Right kidney (tissue), 1 donor: Measurements from ENCODE around the gene STYXL1.
"Not testable (repeated sequence)": the region's sequence is repeated elsewhere in the genome, so short reads cannot be mapped to it uniquely, and the experiment has no call there.

Experiments
- DNase-seq: peaks from one replicate; pipeline ENCODE4 v3.0.0-alpha.2; 2016

Gene STYXL1

GRCh38 chr7:76066716-76067503, 19.1 kb upstream of the STYXL1 start:
- DNase-seq: no peak

DNA sequence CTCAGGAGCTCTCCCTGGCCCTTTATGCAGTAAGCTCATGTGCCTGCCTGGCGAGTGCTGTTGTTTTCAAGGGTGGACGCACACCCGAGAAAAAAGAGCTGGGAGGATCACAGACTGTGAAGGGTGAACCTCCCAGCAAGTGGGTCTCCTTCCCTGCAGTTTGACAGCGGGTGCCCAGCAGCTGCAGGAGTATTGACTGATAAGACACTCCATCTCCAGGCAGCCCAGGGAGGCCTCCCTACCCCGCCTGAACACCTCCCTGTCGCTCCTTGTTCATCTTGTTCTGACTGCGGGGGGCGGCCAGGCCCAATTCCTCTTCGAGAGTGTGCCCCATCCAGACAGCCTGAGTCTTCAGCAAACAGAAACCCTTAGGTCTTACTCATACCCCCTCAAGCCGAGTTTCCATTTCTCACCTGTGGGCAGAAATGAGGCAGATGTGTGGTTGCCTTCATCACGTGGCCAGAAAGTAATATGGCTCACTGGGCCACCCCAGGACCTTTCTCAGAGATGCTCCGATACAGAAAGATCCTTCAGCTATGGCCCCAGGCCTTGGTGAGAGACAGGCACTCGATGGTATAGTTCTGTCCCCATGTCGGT, 17.3 kb upstream of the STYXL1 start:
- DNase-seq: no peak

- DNase-seq: no peak
These were observed 16.6 kb upstream of the STYXL1 start for GRCh38 chr7:76064208-76064970.

- no peak for DNase-seq
These were observed 15.7 kb upstream of the STYXL1 start for GRCh38 chr7:76063525-76063924.

GRCh38 chr7:76063114-76063513, 15.3 kb upstream of the STYXL1 start:
- DNase-seq: no peak

GRCh38 chr7:76062254-76062653, 14.5 kb upstream of the STYXL1 start:
- DNase-seq: no peak

DNA sequence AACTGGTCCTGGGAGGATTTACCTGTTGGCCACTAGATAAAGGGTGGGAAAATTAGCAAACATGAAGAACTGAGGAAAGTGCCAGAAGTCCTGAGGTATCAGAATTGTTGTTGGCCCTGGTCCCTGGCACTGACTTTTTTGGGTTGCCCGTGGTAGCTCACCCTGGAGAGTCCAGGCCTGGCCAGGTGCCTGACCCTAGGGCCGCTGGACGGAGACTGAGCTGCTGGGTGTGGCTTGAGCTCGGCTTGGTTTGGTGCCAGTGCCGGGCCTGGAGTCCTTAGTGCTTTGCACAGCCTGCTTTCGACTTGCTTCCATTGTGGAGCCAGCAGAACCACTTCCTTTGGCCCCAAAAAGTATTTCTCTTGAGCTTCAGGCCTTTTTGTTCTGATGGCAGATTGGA, 13.0 kb upstream of the STYXL1 start:
- DNase-seq: no peak

DNA sequence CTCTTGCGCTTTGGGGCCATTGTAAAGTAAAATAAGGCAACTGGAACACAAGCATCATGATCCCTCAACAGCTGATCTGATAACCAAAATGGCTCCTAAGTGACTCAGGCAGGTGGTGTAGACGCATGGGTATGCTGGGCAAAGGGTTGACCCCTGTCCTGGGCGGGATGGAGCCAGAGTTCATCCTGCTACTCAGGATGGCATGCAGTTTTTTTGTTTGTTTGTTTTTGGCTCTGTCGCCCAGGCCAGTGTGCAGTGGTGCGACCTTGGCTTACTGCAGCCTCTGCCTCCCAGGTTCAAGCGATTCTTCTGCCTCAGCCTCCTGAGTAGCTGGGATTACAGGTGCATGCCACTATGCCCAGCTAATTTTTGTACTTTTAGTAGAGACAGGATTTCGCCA, 10.9 kb upstream of the STYXL1 start:
- not testable (repeated sequence) for DNase-seq

GRCh38 chr7:76057813-76058145, 10.0 kb upstream of the STYXL1 start:
- DNase-seq: no peak

DNA sequence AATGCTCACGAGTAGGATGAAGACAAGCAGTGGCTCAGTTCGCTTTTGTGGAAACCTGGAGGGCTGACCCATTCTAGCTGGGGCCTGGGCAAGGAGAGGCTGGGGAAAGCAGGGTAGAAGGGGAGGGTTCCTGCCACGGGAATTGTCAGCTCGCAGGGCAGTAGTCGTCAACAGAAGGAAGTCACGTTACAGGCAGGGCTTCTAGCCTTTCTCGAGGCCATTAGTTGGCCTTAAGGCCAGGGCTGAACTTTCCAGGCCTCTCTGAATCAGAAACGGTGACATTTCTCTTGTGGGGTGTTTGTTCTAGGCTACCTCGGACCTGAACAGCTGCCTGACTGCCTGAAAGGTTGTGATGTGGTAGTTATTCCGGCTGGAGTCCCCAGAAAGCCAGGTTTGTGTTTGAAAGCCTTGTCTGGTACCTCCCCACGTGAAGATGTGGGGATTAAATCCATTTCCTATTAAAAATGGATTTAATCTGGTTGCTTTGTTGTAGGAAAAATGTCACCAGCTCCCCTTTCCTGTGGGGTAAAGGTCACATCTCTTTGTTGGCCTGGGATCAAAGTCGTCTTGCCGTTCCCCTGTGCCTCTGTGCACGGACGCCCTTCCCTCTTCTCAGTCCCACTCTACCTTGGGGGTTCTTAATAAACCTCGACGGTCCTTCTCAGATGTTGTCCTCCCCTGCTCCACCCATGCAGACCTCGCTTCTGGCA, 9.5 kb upstream of the STYXL1 start:
- DNase-seq: no peak

GRCh38 chr7:76056241-76056640, 8.4 kb upstream of the STYXL1 start:
- no peak for DNase-seq

DNA sequence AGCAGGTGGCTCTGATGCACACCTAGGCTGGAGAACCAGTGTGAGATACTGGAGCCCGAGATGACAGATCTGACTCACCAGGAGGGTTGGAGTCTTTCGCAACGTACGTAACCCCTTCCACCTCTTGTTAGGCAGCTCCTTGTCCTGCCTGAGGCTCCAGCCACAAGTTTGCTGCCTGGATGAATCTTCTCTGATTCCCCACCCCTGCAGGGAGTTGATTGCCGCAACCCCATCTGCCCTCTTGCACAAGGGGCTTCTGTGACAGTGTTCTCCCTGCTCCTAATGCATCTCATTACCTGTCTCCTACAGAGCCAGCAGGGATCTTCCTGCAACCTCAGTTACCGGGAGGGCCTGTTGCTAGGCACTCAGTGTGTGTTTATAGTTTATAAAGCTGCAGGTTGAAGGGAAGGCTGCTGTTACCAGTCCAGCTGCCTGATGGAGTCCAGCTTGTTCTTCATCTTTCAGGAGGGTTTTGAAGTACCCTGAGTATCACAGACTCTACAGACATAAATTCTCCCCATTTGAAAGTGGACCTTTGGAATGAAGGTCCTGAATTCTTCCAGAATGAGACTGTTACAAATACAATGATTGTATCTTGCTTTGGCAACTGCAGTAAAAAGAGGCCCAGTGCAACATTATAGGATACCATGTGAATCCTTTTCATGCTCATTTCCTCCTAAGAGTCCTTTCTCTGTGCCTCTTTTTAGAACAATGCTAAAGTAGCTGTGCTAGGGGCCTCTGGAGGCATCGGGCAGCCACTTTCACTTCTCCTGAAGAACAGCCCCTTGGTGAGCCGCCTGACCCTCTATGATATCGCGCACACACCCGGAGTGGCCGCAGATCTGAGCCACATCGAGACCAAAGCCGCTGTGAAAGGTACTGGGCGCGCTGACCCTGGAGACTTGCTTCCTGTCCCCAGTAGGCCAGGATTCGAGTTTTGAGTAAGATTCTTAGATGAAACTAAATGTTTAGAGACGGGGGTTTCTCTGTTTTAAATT, 6.6 kb upstream of the STYXL1 start:
- no peak for DNase-seq

- DNase-seq: no peak
These were observed 5.7 kb upstream of the STYXL1 start for GRCh38 chr7:76053461-76053860.

GRCh38 chr7:76052681-76053080, 4.9 kb upstream of the STYXL1 start:
- not testable (repeated sequence) for DNase-seq

DNA sequence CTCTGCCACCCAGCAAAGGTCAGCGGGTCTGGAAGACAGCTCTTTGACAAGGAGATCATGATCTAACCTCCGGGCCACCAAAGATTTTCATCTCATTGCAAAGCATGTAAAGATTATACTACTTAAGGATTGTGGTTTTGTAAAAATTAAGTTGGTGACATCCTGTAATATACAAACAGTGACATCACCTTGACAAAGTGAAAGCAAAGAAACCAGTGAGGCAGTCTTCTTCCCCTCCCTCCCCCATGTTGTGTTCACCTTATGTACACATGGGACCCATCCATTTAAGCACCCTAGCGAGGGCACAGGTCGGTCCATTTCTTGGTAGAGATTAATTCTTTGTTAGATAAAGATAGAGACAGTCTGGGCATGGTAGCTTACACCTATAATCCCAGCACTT, 4.0 kb upstream of the STYXL1 start:
- no peak for DNase-seq

DNA sequence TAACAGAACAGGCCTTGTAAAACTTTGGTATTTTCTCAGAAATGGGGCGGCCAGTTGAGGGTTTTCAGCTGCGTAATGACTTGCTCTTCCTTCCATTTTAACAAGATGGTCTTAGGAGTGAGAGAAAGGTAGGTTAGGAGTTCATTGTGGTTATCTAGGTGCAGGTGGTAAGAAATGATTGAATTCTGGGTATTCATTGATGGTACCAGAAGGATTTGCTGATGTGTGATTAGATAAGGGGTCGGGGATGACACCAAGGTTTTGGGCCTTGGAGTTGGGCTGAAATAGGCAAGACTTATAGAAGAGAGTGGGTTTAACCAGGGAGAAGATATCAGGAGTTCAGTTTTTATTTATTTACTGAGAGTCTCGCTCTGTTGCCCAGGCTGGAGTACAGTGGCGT, 2.7 kb upstream of the STYXL1 start:
- DNase-seq: no peak

DNA sequence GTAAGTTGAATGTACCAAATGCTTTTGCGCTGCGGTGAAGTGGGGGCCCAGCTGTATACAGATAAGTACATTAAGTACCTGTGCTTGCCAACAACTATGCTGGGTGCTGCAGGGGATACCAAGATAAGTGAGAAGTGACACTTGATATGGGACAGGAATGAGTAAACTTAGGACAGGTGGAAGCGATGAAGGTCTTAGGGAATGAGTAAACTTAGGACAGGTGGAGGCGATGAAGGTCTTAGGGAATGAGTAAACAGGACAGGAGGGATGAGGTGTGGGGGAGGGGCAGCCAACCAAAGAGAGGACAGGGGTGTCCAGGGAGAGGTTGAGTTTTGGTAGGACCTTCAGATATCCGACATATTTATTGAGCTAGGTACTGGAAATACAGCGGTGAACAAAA, 1.5 kb upstream of the STYXL1 start:
- no peak for DNase-seq

- DNase-seq: no peak
These were observed 828 bp upstream of the STYXL1 start for GRCh38 chr7:76048668-76048988.

- DNase-seq: no peak
These were observed 442 bp downstream of the STYXL1 start for GRCh38 chr7:76047305-76047810.

GRCh38 chr7:76044375-76044865, 3.4 kb downstream of the STYXL1 start:
- DNase-seq: no peak

DNA sequence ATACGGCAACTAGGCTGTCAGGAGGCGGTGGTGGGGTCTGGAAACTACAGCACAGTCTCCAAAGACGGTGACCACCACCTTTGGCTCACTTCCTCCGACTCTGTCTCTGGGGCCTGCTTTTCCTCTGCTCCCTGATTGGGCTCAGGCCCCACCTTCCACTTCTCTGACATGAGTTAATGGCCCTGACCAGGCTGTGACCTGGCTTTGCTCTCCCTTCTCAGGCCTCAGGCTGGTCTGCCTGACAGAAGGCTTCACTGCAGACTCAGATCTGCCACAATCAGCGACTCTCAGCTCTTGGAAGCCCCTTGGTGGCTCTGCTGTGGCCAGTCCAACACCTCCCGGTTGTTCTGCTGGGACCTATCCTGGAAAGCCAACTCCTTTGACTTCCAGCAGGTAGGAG, 7.7 kb downstream of the STYXL1 start:
- no peak for DNase-seq

- DNase-seq: no peak
These were observed 10.5 kb downstream of the STYXL1 start for GRCh38 chr7:76037310-76037709.
